Body of pancreas (tissue), 4 donors: ENCODE results near the gene POLDIP3. TPM values are rescaled to one million over a fixed set of nuclear protein-coding genes. Genes with fewer than 3 reads are reported as not detected.
A peak's percentile ranks its signal among the peaks of the same experiment; 100 is the strongest.
"Not testable (repeated sequence)": the region's sequence is repeated elsewhere in the genome, so short reads cannot be mapped to it uniquely, and the experiment has no call there.

Experiments
- ATAC-seq: fragments of 150-250 bp; one replicate; pipeline ENCODE4 v1.9.1; 2016
- DNase-seq, 4 donors: peaks; one replicate each; pipeline ENCODE4 v3.0.0-alpha.2; 2019
- H3K27ac ChIP-seq, 4 donors: fragments of 200-600 bp; sonication (generic); 1 replicate in 3 of 4; 2 replicates in 1 of 4; pipeline versions ENCODE4 v1.5.1 to v1.6.1; 2016 to 2019; ENCODE audit warnings: mild to moderate bottlenecking in 1 of 4, mixed read lengths in 1 of 4, moderate library complexity in 1 of 4
- H3K27me3 ChIP-seq, 2 donors: fragments of 200-600 bp; sonication (generic); one replicate each; pipeline ENCODE4 v1.6.0; 2016; ENCODE audit warnings: mild to moderate bottlenecking in 1 of 2
- H3K36me3 ChIP-seq, 2 donors: fragments of 200-600 bp; sonication (generic); replicated peaks in 1 of 2; 2 replicates each; pipeline ENCODE4 v1.5.1; 2016; ENCODE audit warnings: low read depth in 2 of 2; ENCODE audit not compliant: insufficient read depth in 1 of 2
- H3K4me1 ChIP-seq: fragments of 200-600 bp; sonication (generic); one replicate; pipeline ENCODE4 v1.6.0; 2016
- H3K4me3 ChIP-seq, 2 donors: fragments of 200-600 bp; sonication (generic); 1 replicate in 1 of 2; 2 replicates in 1 of 2; pipeline ENCODE4 v1.5.1; 2016 to 2019
- H3K9me3 ChIP-seq, 3 donors: fragments of 200-600 bp; sonication (generic); 1 replicate in 2 of 3; 2 replicates in 1 of 3; pipeline ENCODE4 v1.5.1; 2016
- CTCF ChIP-seq, 7 experiments: fragments of 450-650 bp in 4 of 7; fragments of 200-600 bp in 3 of 7; sonication (generic) in 3 of 7; IDR thresholded peaks; one replicate each; pipeline ENCODE4 v1.5.1; 2016 to 2019; ENCODE audit warnings: antibody characterized with exemption in 7 of 7
- POLR2A ChIP-seq, 3 donors: fragments of 450-650 bp; IDR thresholded peaks; one replicate each; pipeline ENCODE4 v1.6.1; 2016; ENCODE audit warnings: antibody characterized with exemption in 3 of 3, mild to moderate bottlenecking in 2 of 3
- WGBS, 2 donors: methylation state at CpG; one replicate each; pipeline ENCODE4 v1.1.5; 2017; 5-methylcytosine and 5-hydroxymethylcytosine counted together
- intact Hi-C: fragments of 100-400 bp; cut with DNase I; formaldehyde crosslinking; loops from one replicate; pipeline ENCODE4 v1.15.1; 2023
- total RNA-seq, 2 donors: library from RNA; depleted of rRNA; stranded (reverse); fragments of >200 nt; gene quantifications; one replicate each; pipeline ENCODE4 v1.1.0, GENCODE V29; 2016

Gene POLDIP3
- total RNA-seq, 2 donors from 2014 or later = 23.1 to 30.6 TPM

DNA sequence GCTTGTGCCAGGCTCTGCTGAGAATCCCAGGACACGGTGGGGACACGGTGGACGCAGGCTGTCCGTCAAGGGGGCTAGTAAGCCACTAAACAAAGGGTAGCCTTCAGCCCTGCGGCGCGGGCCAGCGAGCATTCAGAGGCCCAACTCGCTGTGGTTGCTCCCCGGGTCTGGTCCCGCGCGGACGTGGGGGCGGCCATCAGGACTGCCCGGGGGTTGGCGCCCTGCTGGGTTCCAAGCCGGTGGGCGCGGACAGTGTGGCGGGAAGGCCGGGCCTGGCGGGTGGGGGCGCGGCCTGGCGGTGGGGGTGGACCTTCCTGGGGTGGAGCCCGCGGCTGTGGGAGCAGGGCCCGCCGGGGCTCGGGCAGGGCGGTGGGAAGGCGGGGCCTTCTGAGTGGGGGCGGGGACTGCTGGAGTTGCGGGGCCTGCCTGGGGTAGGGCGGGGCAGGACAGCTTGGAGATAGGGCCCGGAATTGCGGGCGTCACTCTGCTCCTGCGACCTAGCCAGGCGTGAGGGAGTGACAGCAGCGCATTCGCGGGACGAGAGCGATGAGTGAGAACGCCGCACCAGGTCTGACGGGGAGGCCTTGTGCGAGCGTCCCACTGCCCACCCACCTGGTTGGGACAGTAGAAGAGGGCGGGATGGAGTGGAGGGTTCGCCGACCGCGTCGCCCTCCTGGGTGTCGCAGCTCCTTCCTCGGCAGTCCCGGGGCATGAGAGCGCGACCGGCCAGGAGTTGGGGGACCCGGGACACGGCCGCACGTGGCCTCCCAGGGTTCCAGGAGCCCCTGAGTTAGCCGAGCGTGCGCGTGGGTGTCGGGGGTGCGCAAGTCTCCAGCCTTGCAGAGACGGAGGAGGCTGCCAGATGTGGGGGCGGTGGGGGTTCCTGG lies 61.0 kb downstream of the POLDIP3 start, which contains the start of gene SERHL2:
TSS of gene SERHL2 (plus strand) at position 482 of the 887 bp plus-strand sequence. CDS start at position 547, 65 bp downstream.
- Histone ChIP-seq H3K4me3 (peak within 1 kb of the TSS; percentile 12 to 21), H3K4me1 (peaks cover 12% of the 10 kb centered on the region), H3K27me3 (no peaks in the 10 kb centered on the region), H3K36me3 (no peaks in the 10 kb centered on the region), H3K27ac (no peak within 1 kb of the TSS), H3K9me3 (peaks cover 0 to 6% (median 0%) of the 10 kb centered on the region in 3 donors)
- WGBS, 2 donors = 3% methylated on average over 74 of the region's 75 CpGs; no CpG with 5 or more reads in 1 of the 2 donors
- no peak for TF ChIP-seq CTCF (IDR thresholded peaks at IDR 0.05)
- TF ChIP-seq POLR2A (IDR thresholded peaks at IDR 0.05) = peak in 2 of 3 donors; percentile 30 to 45
- DNase-seq (peak; percentile 87 to 92 (median 90)), ATAC-seq (peak; percentile 96)
- intact Hi-C loops = no loop called here

DNA sequence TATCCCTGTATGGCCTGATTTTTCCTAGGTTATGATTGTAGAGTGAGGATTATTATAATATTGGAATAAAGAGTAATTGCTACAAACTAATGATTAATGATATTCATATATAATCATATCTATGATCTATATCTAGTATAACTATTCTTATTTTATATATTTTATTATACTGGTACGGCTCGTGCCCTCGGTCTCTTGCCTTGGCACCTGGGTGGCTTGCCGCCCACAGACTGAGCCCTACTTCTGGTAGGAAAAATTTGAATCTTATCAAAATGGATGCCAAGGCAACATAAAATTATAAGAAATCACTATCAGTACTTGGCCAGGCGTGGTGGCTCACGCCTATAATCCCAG lies 62.4 kb downstream of the POLDIP3 start:
- WGBS, 2 donors = 85 to 91% methylated on average over 6 of the region's 6 CpGs
- ATAC-seq, intact Hi-C loops, H3K27ac ChIP-seq, H3K27me3 ChIP-seq, H3K9me3 ChIP-seq, DNase-seq, H3K36me3 ChIP-seq, H3K4me3 ChIP-seq: not testable (repeated sequence)
- peaks cover 12% of the 10 kb centered on the region for H3K4me1 ChIP-seq

GRCh38 chr22:42549331-42550060 lies 65.2 kb downstream of the POLDIP3 start:
- peaks cover 12% of the 10 kb centered on the region for H3K4me1 ChIP-seq
- H3K4me3 ChIP-seq = no peak overlapping the region
- H3K27me3 ChIP-seq = no peaks in the 10 kb centered on the region
- H3K9me3 ChIP-seq = peaks cover 0 to 6% (median 0%) of the 10 kb centered on the region in 3 donors
- intact Hi-C loops = no loop called here
- DNase-seq (no peak), ATAC-seq (no peak)
- no peak overlapping the region for H3K27ac ChIP-seq
- H3K36me3 ChIP-seq = no peaks in the 10 kb centered on the region
- WGBS, 2 donors = 66 to 68% methylated on average over 10 to 11 of the region's 11 CpGs
- no peak for TF ChIP-seq CTCF (IDR thresholded peaks at IDR 0.05)
- TF ChIP-seq POLR2A (IDR thresholded peaks at IDR 0.05) = no peak

DNA sequence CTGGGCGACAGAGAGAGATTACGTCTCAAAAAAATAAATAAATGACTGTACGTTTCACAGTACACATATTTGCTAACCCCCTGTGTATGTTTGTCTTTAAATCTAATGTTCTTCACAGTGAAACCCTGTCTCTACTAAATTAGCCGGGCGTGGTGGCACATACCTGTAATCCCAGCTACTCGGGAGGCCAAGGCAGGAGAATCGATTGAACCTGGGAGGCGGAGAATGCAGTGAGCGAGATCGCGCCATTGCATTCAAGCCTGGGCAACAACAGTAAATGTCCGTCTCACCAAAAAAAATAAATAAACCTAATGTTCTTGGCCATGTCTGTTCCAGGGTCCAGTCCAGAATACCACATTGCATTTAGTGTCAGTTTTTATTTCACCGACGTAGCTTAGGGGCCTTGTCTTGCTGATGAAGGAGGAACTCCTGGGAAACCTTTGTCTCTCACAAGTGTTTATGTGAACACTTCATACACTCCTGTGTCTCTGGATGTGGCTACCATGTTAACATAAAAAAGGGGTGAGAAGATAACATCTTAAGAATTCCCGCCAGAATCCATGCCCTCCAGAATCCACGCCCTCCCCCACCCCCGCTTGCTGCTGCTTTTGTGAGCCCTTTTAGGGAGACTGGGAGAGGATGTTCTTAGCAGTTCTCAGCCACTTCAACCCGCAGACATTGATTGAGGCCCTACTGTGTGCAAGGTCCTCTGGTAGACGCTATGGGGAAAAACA lies 65.9 kb downstream of the POLDIP3 start:
- 71 to 75% methylated on average over 19 of the region's 19 CpGs for WGBS, 2 donors

GRCh38 chr22:42548126-42548525 lies 66.6 kb downstream of the POLDIP3 start:
- DNase-seq, H3K4me3 ChIP-seq, H3K4me1 ChIP-seq, H3K36me3 ChIP-seq, H3K27me3 ChIP-seq, ATAC-seq, H3K27ac ChIP-seq, intact Hi-C loops, H3K9me3 ChIP-seq: not testable (repeated sequence)
- WGBS, 2 donors = 32 to 41% methylated on average over 6 of the region's 6 CpGs

More for the DNA sequence above, 65.9 kb downstream of the POLDIP3 start:
- H3K4me3 ChIP-seq = no peak overlapping the region
- H3K9me3 ChIP-seq = peaks cover 0 to 6% (median 0%) of the 10 kb centered on the region in 3 donors
- H3K4me1 ChIP-seq = peaks cover 5% of the 10 kb centered on the region
- TF ChIP-seq POLR2A (IDR thresholded peaks at IDR 0.05) (no peak), CTCF (IDR thresholded peaks at IDR 0.05) (no peak)
- H3K27me3 ChIP-seq = no peaks in the 10 kb centered on the region
- no peak for ATAC-seq
- no peaks in the 10 kb centered on the region for H3K36me3 ChIP-seq
- H3K27ac ChIP-seq = no peak overlapping the region
- intact Hi-C loops = no loop called here
- DNase-seq = no peak
